Caco-2 (cell line): ENCODE results near the gene DCPS. TPM values are rescaled to one million over a fixed set of nuclear protein-coding genes. Genes with fewer than 3 reads are reported as not detected.

ENCODE experiments used
- BruUV-seq: library from RNA; stranded (reverse); fragments of 400-500 nt; replicated peaks from 2 replicates; lab custom pipeline; 2021; lab: Mats Ljungman, UMichigan
- CTCF ChIA-PET: fragments of 300-600 bp; sonication (Branson Sonifier 250); formaldehyde crosslinking; loops from one replicate; lab custom pipeline; 2022; ENCODE audit warnings: antibody characterized with exemption; lab: Charles Lee
- POLR2A ChIA-PET: fragments of 300-600 bp; sonication (Branson Sonifier 250); formaldehyde crosslinking; loops from one replicate; lab custom pipeline; 2022; ENCODE audit warnings: antibody characterized with exemption; lab: Charles Lee
- DNase-seq, 2 experiments: peaks; one replicate each; pipeline versions ENCODE4 v3.0.0 to v3.0.0-alpha.2; 2020 to 2022
- H3K27me3 ChIP-seq: replicated peaks from 2 replicates; pipeline ENCODE4 v1.6.0; 2011; ENCODE audit warnings: low read length; ENCODE audit not compliant: control insufficient read depth, insufficient read depth
- H3K36me3 ChIP-seq: 2 replicates; pipeline ENCODE4 v1.5.1; 2011; ENCODE audit warnings: low read length; ENCODE audit not compliant: control insufficient read depth, insufficient read depth
- H3K4me1 ChIP-seq: fragments of 250-450 bp; sonication (Bioruptor Pico); 2 replicates; pipeline ENCODE4 v1.5.1; 2020; ENCODE audit warnings: mild to moderate bottlenecking
- H3K4me3 ChIP-seq: 2 replicates; pipeline ENCODE4 v1.5.1; 2011; ENCODE audit warnings: low read depth, mild to moderate bottlenecking, control low read depth, low read length
- H3K9me3 ChIP-seq: fragments of 250-450 bp; sonication (Bioruptor Pico); 2 replicates; pipeline ENCODE4 v1.5.1; 2020; ENCODE audit warnings: mild to moderate bottlenecking, moderate library complexity
- H3K27ac Mint-ChIP-seq: one replicate; pipeline ENCODE4 v1.8.0; 2022; ENCODE audit warnings: mixed read lengths; ENCODE audit not compliant: unreplicated experiment
- H3K27me3 Mint-ChIP-seq: one replicate; pipeline ENCODE4 v1.8.0; 2022; ENCODE audit warnings: mixed read lengths; ENCODE audit not compliant: insufficient read depth, unreplicated experiment
- H3K36me3 Mint-ChIP-seq: one replicate; pipeline ENCODE4 v1.8.0; 2022; ENCODE audit warnings: mild to moderate bottlenecking, mixed read lengths; ENCODE audit not compliant: insufficient read depth, unreplicated experiment
- H3K4me1 Mint-ChIP-seq: one replicate; pipeline ENCODE4 v1.8.0; 2022; ENCODE audit warnings: low read depth, mixed read lengths; ENCODE audit not compliant: unreplicated experiment
- H3K4me3 Mint-ChIP-seq: one replicate; pipeline ENCODE4 v1.8.0; 2022; ENCODE audit warnings: mild to moderate bottlenecking, moderate library complexity, mixed read lengths; ENCODE audit not compliant: unreplicated experiment
- H3K9me3 Mint-ChIP-seq: one replicate; pipeline ENCODE4 v1.8.0; 2022; ENCODE audit warnings: mixed read lengths; ENCODE audit not compliant: unreplicated experiment
- intact Hi-C: fragments of 100-400 bp; cut with micrococcal nuclease; formaldehyde crosslinking; loops from one replicate; pipeline ENCODE4 v1.10.0; 2022; ENCODE audit not compliant: unreplicated experiment
- total RNA-seq: library from RNA; stranded (reverse); gene quantifications from 2 replicates; pipeline ENCODE4 v1.2.3, GENCODE V29; 2022
- TF ChIP-seq, protein P1 (sequence below), 2 experiments: fragments of 200-600 bp in 1 of 2; IDR thresholded peaks; 1 replicate in 1 of 2; 2 replicates in 1 of 2; pipeline versions ENCODE4 v1.5.1 to v1.8.0; 2011 to 2022; ENCODE audit warnings: antibody characterized with exemption in 1 of 2, control low read depth in 1 of 2, inconsistent platforms in 1 of 2, low read depth in 1 of 2, low read length in 1 of 2, mild to moderate bottlenecking in 1 of 2, moderate library complexity in 1 of 2; ENCODE audit not compliant: insufficient read depth in 1 of 2, severe bottlenecking in 1 of 2, unreplicated experiment in 1 of 2

Gene DCPS
- total RNA-seq, 1 experiment from 2014 or later = 40.4 TPM

DNA sequence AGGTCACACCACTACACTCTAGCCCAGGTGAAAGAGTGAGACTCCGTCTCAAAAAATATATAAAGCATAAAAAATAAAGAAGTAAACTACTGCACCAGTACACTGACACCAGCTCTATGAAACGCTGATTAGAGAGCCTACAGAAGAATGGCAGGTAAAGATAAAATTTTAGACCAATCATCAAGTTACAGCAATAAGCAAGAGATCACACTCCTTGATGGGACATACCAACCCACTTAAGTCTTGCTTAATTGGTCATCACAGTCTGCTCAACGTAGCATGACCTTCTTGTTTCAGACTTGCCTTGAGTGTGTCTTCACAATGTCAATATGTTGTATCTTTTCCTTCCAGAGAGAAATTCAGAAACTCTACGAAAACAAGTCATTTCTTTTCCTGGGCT is 47.6 kb upstream of the DCPS start:
- ChIA-PET CTCF (no interaction called here), POLR2A (interaction anchor here (0.6 kb wide), 1 partner anchor 17 kb away, joined by 4 read pairs; no protein-coding TSS in a partner anchor)
- H3K4me1 Mint-ChIP-seq = no peaks in the 10 kb centered on the region
- no peaks in the 10 kb centered on the region for H3K9me3 Mint-ChIP-seq
- Histone ChIP-seq H3K4me1 (no peaks in the 10 kb centered on the region), H3K9me3 (no peaks in the 10 kb centered on the region), H3K36me3 (no peaks in the 10 kb centered on the region), H3K27me3 (no peaks in the 10 kb centered on the region), H3K4me3 (no peak overlapping the region)
- no peak overlapping the region for H3K4me3 Mint-ChIP-seq
- H3K27me3 Mint-ChIP-seq = no peaks in the 10 kb centered on the region
- no peak overlapping the region for H3K27ac Mint-ChIP-seq
- DNase-seq = no peak
- peaks cover 89% of the 10 kb centered on the region for H3K36me3 Mint-ChIP-seq
- BruUV-seq = no TSS peak
- TF ChIP-seq, protein P1, sequence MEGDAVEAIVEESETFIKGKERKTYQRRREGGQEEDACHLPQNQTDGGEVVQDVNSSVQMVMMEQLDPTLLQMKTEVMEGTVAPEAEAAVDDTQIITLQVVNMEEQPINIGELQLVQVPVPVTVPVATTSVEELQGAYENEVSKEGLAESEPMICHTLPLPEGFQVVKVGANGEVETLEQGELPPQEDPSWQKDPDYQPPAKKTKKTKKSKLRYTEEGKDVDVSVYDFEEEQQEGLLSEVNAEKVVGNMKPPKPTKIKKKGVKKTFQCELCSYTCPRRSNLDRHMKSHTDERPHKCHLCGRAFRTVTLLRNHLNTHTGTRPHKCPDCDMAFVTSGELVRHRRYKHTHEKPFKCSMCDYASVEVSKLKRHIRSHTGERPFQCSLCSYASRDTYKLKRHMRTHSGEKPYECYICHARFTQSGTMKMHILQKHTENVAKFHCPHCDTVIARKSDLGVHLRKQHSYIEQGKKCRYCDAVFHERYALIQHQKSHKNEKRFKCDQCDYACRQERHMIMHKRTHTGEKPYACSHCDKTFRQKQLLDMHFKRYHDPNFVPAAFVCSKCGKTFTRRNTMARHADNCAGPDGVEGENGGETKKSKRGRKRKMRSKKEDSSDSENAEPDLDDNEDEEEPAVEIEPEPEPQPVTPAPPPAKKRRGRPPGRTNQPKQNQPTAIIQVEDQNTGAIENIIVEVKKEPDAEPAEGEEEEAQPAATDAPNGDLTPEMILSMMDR (IDR thresholded peaks at IDR 0.05; ENCODE audit: insufficient read depth in 1 of 2, low read depth in 1 of 2, low read length in 1 of 2, severe bottlenecking in 1 of 2, unreplicated experiment in 1 of 2) = no peak
- intact Hi-C loops = no loop called here

- DNase-seq = no peak
- intact Hi-C loops = no loop called here
- Mint-ChIP-seq H3K36me3 (peaks cover 88% of the 10 kb centered on the region), H3K27ac (no peak overlapping the region), H3K4me1 (no peaks in the 10 kb centered on the region), H3K9me3 (no peaks in the 10 kb centered on the region), H3K27me3 (no peaks in the 10 kb centered on the region), H3K4me3 (no peak overlapping the region)
- Histone ChIP-seq H3K4me1 (no peaks in the 10 kb centered on the region), H3K36me3 (no peaks in the 10 kb centered on the region), H3K27me3 (no peaks in the 10 kb centered on the region), H3K4me3 (no peak overlapping the region), H3K9me3 (no peaks in the 10 kb centered on the region)
- POLR2A ChIA-PET = no interaction called here
- CTCF ChIA-PET = no interaction called here
- TSS peak; percentile 11 for BruUV-seq
- TF ChIP-seq, protein P1 (IDR thresholded peaks at IDR 0.05; ENCODE audit: insufficient read depth in 1 of 2, low read depth in 1 of 2, low read length in 1 of 2, severe bottlenecking in 1 of 2, unreplicated experiment in 1 of 2) = no peak
Observed at GRCh38 chr11:126257144-126257543, 46.7 kb upstream of the DCPS start.

DNA sequence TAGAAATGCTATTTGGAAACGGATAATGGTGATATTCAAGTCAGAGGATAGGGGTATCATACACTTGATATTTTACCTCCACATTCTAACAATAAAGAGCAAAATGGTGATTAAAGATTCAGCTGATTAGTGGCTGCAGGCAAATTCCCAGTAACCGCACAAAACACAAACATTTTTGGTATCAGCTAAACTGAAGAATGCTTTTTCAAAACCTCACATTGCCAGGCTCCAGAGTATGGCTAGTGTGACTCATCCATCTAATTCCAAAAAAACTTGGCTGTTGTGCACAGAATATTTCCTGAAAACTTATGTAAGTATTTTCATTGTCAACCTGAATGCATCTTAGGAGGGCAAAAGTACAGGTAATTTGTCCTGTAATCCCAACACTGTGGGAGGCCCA is 46.1 kb upstream of the DCPS start:
- H3K9me3 Mint-ChIP-seq = no peaks in the 10 kb centered on the region
- ChIA-PET CTCF (no interaction called here), POLR2A (no interaction called here)
- H3K9me3 ChIP-seq = no peaks in the 10 kb centered on the region
- BruUV-seq = no TSS peak
- no peak overlapping the region for H3K27ac Mint-ChIP-seq
- DNase-seq = no peak
- no peaks in the 10 kb centered on the region for H3K36me3 ChIP-seq
- H3K27me3 Mint-ChIP-seq = no peaks in the 10 kb centered on the region
- H3K27me3 ChIP-seq = no peaks in the 10 kb centered on the region
- intact Hi-C loops = no loop called here
- no peaks in the 10 kb centered on the region for H3K4me1 ChIP-seq
- H3K4me3 ChIP-seq = no peak overlapping the region
- no peaks in the 10 kb centered on the region for H3K4me1 Mint-ChIP-seq
- TF ChIP-seq, protein P1 (IDR thresholded peaks at IDR 0.05; ENCODE audit: insufficient read depth in 1 of 2, low read depth in 1 of 2, low read length in 1 of 2, severe bottlenecking in 1 of 2, unreplicated experiment in 1 of 2) = no peak
- H3K4me3 Mint-ChIP-seq = no peak overlapping the region
- peaks cover 88% of the 10 kb centered on the region for H3K36me3 Mint-ChIP-seq
